Measurements from ENCODE around the gene CRACDL. TPM values are rescaled to one million over a fixed set of nuclear protein-coding genes. Genes with fewer than 3 reads are reported as not detected.
A peak's percentile ranks its signal among the peaks of the same experiment; 100 is the strongest.

Gene CRACDL
- total RNA-seq, 1 donor from 2014 or later, result 6.2 TPM

- TF ChIP-seq CTCF (conservative IDR thresholded peaks at IDR 0.05), result no peak
- H3K27me3 Mint-ChIP-seq, result peaks cover 26% of the 10 kb centered on the region
- H3K36me3 Mint-ChIP-seq, result peaks cover 3% of the 10 kb centered on the region
Observed at GRCh38 chr2:98819231-98819766, 116.7 kb downstream of the CRACDL start.

GRCh38 chr2:98818164-98818563, 117.9 kb downstream of the CRACDL start:
- Mint-ChIP-seq H3K27ac (no peak overlapping the region), H3K9me3 (no peaks in the 10 kb centered on the region), H3K4me3 (no peak overlapping the region), H3K27me3 (peaks cover 15% of the 10 kb centered on the region), H3K4me1 (ENCODE audit: unreplicated experiment) (no peaks in the 10 kb centered on the region), H3K36me3 (no peaks in the 10 kb centered on the region)
- DNase-seq (ENCODE audit: extremely low spot score, unreplicated experiment), result no peak
- no peak for TF ChIP-seq CTCF (conservative IDR thresholded peaks at IDR 0.05)

More at GRCh38 chr2:98819231-98819766, 116.7 kb downstream of the CRACDL start:
- Mint-ChIP-seq H3K4me3 (no peak overlapping the region), H3K27ac (no peak overlapping the region), H3K4me1 (ENCODE audit: unreplicated experiment) (peaks cover 5% of the 10 kb centered on the region), H3K9me3 (no peaks in the 10 kb centered on the region)
- DNase-seq (ENCODE audit: extremely low spot score, unreplicated experiment), result no peak

GRCh38 chr2:98816281-98816680, 119.7 kb downstream of the CRACDL start:
- no peak for TF ChIP-seq CTCF (conservative IDR thresholded peaks at IDR 0.05)
- no peak for DNase-seq (ENCODE audit: extremely low spot score, unreplicated experiment)
- Mint-ChIP-seq H3K9me3 (no peaks in the 10 kb centered on the region), H3K4me3 (no peak overlapping the region), H3K36me3 (no peaks in the 10 kb centered on the region), H3K27me3 (peaks cover 13% of the 10 kb centered on the region), H3K27ac (no peak overlapping the region), H3K4me1 (ENCODE audit: unreplicated experiment) (no peaks in the 10 kb centered on the region)

GRCh38 chr2:98815795-98816194, 120.2 kb downstream of the CRACDL start:
- H3K9me3 Mint-ChIP-seq, result peaks cover 1% of the 10 kb centered on the region
- peaks cover 2% of the 10 kb centered on the region for H3K36me3 Mint-ChIP-seq
- H3K27me3 Mint-ChIP-seq, result peaks cover 11% of the 10 kb centered on the region
- H3K4me1 Mint-ChIP-seq (ENCODE audit: unreplicated experiment), result peaks cover 3% of the 10 kb centered on the region
- DNase-seq (ENCODE audit: extremely low spot score, unreplicated experiment), result peak; percentile 27
- no peak overlapping the region for H3K4me3 Mint-ChIP-seq
- no peak overlapping the region for H3K27ac Mint-ChIP-seq
- no peak for TF ChIP-seq CTCF (conservative IDR thresholded peaks at IDR 0.05)

- TF ChIP-seq CTCF (conservative IDR thresholded peaks at IDR 0.05), result no peak
- Mint-ChIP-seq H3K27me3 (peaks cover 14% of the 10 kb centered on the region), H3K4me1 (ENCODE audit: unreplicated experiment) (peaks cover 16% of the 10 kb centered on the region), H3K4me3 (no peak overlapping the region), H3K36me3 (peaks cover 7% of the 10 kb centered on the region), H3K9me3 (peaks cover 5% of the 10 kb centered on the region), H3K27ac (no peak overlapping the region)
- DNase-seq (ENCODE audit: extremely low spot score, unreplicated experiment), result no peak
Observed at GRCh38 chr2:98811766-98812165, 124.3 kb downstream of the CRACDL start.

GRCh38 chr2:98810588-98810928, 125.5 kb downstream of the CRACDL start:
- DNase-seq (ENCODE audit: extremely low spot score, unreplicated experiment), result no peak
- Mint-ChIP-seq H3K27me3 (peaks cover 9% of the 10 kb centered on the region), H3K9me3 (peaks cover 5% of the 10 kb centered on the region), H3K27ac (no peak overlapping the region), H3K4me1 (ENCODE audit: unreplicated experiment) (peaks cover 28% of the 10 kb centered on the region), H3K36me3 (peaks cover 7% of the 10 kb centered on the region), H3K4me3 (peak overlapping the region; percentile 53)
- no peak for TF ChIP-seq CTCF (conservative IDR thresholded peaks at IDR 0.05)

Measured in type B pancreatic cell (in vitro differentiated cells).